Measurements from ENCODE around the gene ARMC7.
"Not testable (repeated sequence)": the region's sequence is repeated elsewhere in the genome, so short reads cannot be mapped to it uniquely, and the experiment has no call there.

The ARMC7 gene

GRCh38 chr17:75116737-75117136 lies 7.0 kb downstream of the ARMC7 start:
- in situ Hi-C loops (cut with MboI; ENCODE audit: low sequenced_read_pairs): loop anchor here (25.0 kb wide), 1 partner anchor 296 kb away; the partner anchor contains the start of gene GRB2
- H3K27me3 ChIP-seq (ENCODE audit: low read depth): no peaks in the 10 kb centered on the region
- no peak overlapping the region for H3K4me3 ChIP-seq
- no peak for DNase-seq (ENCODE audit: low spot score in 2 of 2)
- H3K9me3 ChIP-seq: no peaks in the 10 kb centered on the region
- peaks cover 24% of the 10 kb centered on the region for H3K36me3 ChIP-seq (replicated peaks)
- peaks cover 8% of the 10 kb centered on the region for H3K4me1 ChIP-seq

- no peak overlapping the region for H3K4me3 ChIP-seq
- no peaks in the 10 kb centered on the region for H3K9me3 ChIP-seq
- in situ Hi-C loops (cut with MboI; ENCODE audit: low sequenced_read_pairs): loop anchor here (25.0 kb wide), 1 partner anchor 294 kb away; the partner anchor contains the start of gene GRB2
- peaks cover 8% of the 10 kb centered on the region for H3K4me1 ChIP-seq
- H3K27me3 ChIP-seq (ENCODE audit: low read depth): no peaks in the 10 kb centered on the region
- DNase-seq (ENCODE audit: low spot score in 2 of 2): no peak
- peaks cover 20% of the 10 kb centered on the region for H3K36me3 ChIP-seq (replicated peaks)
Observed at GRCh38 chr17:75118307-75118706, 8.5 kb downstream of the ARMC7 start.

DNA sequence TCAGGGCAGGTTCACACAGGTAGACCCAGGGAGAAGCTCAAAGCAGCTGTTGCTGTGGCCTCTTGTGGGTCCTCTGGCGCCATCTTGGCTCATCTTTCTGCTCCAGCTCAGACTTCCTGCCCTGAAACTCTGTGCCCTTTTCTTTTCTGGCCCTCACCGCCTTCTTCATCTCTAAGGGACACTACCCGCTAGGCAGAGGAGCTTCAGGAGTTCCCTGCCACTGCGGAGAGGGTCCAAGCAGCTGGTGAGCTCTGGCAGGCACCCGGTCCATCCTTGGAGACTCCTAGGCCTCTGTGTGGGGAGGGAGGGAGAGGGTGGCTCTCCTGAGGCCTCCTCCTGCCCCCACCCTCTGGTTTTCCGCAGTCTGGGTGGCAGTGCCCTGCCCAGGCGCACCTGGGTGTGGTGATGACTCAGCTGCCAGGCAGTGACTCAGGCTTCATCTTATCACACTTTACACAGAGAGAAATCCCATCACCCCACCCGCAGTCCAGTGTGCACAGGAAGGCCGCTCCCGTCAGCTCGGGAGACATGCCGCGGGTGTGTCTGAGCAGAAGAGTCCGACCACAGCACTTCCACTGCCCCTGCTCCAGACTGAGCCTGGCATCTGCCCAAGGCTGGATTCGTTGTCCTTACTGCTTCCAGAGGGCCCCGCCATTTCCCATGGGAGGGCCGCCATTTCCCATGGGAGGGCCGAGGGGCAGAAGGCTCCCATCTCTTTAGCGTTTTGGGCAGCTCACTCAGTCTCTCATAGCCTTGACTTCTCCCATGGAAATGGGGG lies 14.5 kb downstream of the ARMC7 start:
- in situ Hi-C loops (cut with MboI; ENCODE audit: low sequenced_read_pairs): loop anchor here (25.0 kb wide), 1 partner anchor 288 kb away; the partner anchor contains the start of gene GRB2
- Histone ChIP-seq H3K27me3 (ENCODE audit: low read depth) (no peaks in the 10 kb centered on the region), H3K36me3 (replicated peaks) (peaks cover 5% of the 10 kb centered on the region), H3K4me1 (no peaks in the 10 kb centered on the region), H3K4me3 (no peak overlapping the region), H3K9me3 (no peaks in the 10 kb centered on the region)
- no peak for DNase-seq (ENCODE audit: low spot score in 2 of 2)

DNA sequence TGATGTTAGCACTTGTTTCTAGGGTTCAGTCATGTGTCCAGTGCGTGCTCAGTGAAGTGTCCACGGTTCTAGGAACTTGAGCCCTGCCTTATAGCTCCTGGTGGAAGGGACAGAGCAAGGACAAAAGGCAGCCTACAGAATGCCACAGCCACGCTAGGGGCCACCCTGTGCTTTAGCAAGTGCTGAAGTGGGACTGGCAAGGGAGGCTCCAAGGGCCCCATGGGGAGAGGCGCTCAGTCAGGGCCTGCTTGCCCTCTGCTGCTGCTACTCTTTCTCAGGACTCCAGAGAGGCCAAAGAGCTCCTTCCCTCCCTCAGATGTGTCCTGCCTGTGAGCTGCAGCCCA lies 15.0 kb downstream of the ARMC7 start:
- no peaks in the 10 kb centered on the region for H3K9me3 ChIP-seq
- no peaks in the 10 kb centered on the region for H3K27me3 ChIP-seq (ENCODE audit: low read depth)
- DNase-seq (ENCODE audit: low spot score in 2 of 2): no peak
- H3K4me1 ChIP-seq: no peaks in the 10 kb centered on the region; the same call in 1 of the 2 replicates
- in situ Hi-C loops (cut with MboI; ENCODE audit: low sequenced_read_pairs): loop anchor here (25.0 kb wide), 1 partner anchor 288 kb away; the partner anchor contains the start of gene GRB2
- no peak overlapping the region for H3K4me3 ChIP-seq
- H3K36me3 ChIP-seq (replicated peaks): peaks cover 10% of the 10 kb centered on the region

GRCh38 chr17:75125984-75126383 lies 16.2 kb downstream of the ARMC7 start:
- Histone ChIP-seq H3K36me3 (replicated peaks) (peaks cover 18% of the 10 kb centered on the region), H3K4me3 (no peak overlapping the region), H3K9me3 (no peaks in the 10 kb centered on the region), H3K27me3 (ENCODE audit: low read depth) (no peaks in the 10 kb centered on the region), H3K4me1 (peaks cover 8% of the 10 kb centered on the region)
- in situ Hi-C loops (cut with MboI; ENCODE audit: low sequenced_read_pairs): no loop called here
- no peak for DNase-seq (ENCODE audit: low spot score in 2 of 2)

DNA sequence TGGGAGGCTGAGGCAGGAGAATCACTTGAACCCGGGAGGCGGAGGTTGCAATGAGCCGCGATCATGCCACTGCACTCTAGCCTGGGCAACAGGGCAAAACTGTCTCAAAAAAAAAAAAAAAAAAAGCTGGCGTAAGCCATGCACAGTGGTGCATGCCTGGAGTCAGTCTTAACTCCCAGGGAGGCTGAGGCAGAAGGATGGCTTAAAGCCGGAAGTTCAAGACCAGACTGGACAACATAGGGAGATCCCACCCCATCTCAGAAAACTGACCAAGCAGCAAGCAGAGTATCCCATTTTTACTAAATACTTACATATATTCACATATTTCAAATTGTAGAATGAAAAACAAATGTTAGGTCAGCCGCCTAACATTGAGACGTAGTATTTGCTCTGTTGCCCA lies 17.2 kb downstream of the ARMC7 start:
- in situ Hi-C loops (cut with MboI; ENCODE audit: low sequenced_read_pairs): no loop called here
- Histone ChIP-seq H3K4me1 (peaks cover 11% of the 10 kb centered on the region), H3K36me3 (replicated peaks) (peaks cover 18% of the 10 kb centered on the region), H3K4me3 (no peak overlapping the region), H3K9me3 (no peaks in the 10 kb centered on the region), H3K27me3 (ENCODE audit: low read depth) (no peaks in the 10 kb centered on the region)
- DNase-seq (ENCODE audit: low spot score in 2 of 2): no peak

GRCh38 chr17:75127936-75128335 lies 18.2 kb downstream of the ARMC7 start:
- DNase-seq (ENCODE audit: low spot score in 2 of 2); H3K27me3 ChIP-seq (ENCODE audit: low read depth); H3K4me3 ChIP-seq; H3K9me3 ChIP-seq; in situ Hi-C loops (cut with MboI; ENCODE audit: low sequenced_read_pairs): not testable (repeated sequence)
- peaks cover 14% of the 10 kb centered on the region for H3K4me1 ChIP-seq
- peaks cover 18% of the 10 kb centered on the region for H3K36me3 ChIP-seq (replicated peaks)

DNA sequence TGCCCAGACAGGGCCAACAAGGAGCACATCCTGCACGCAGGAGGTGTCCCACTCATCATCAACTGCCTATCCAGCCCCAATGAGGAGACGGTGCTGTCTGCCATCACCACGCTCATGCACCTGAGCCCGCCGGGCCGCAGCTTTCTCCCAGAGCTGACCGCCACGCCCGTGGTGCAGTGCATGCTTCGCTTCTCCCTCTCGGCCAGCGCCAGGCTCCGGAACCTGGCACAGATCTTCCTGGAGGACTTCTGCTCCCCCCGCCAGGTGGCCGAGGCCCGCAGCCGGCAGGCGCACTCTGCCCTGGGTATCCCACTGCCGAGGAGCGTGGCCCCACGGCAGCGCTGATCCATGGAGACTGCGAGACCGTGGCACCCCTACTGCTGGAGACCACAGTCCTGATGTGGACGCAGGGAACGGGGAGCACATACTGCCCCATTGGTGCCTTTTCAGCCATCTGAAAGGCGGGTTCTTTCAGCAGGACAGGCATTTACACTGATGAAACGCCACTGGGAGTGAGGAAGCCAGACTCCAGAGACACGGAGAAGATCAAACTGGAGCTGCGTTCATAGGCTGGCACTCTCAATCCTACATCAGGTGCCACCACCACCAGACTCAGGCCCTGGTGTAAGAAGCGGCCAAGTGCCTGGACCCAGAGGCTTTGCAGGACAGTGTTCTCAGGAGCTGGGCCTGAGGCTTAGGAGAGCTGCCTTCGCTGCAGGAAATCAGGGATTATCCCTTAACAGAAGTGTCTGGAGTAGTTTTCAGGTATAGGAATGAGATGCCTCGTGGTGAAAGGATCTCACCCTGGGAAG lies 19.1 kb downstream of the ARMC7 start:
- no peaks in the 10 kb centered on the region for H3K27me3 ChIP-seq (ENCODE audit: low read depth)
- no peaks in the 10 kb centered on the region for H3K9me3 ChIP-seq
- H3K4me1 ChIP-seq: peaks cover 14% of the 10 kb centered on the region
- in situ Hi-C loops (cut with MboI; ENCODE audit: low sequenced_read_pairs): no loop called here
- DNase-seq (ENCODE audit: low spot score in 2 of 2): no peak
- no peak overlapping the region for H3K4me3 ChIP-seq
- H3K36me3 ChIP-seq (replicated peaks): peaks cover 18% of the 10 kb centered on the region

GRCh38 chr17:75129576-75129975 lies 19.8 kb downstream of the ARMC7 start:
- in situ Hi-C loops (cut with MboI; ENCODE audit: low sequenced_read_pairs): no loop called here
- H3K9me3 ChIP-seq: no peaks in the 10 kb centered on the region
- no peak for DNase-seq (ENCODE audit: low spot score in 2 of 2)
- H3K27me3 ChIP-seq (ENCODE audit: low read depth): no peaks in the 10 kb centered on the region
- peaks cover 14% of the 10 kb centered on the region for H3K4me1 ChIP-seq
- peaks cover 19% of the 10 kb centered on the region for H3K36me3 ChIP-seq (replicated peaks)
- no peak overlapping the region; the same call in 1 of the 2 replicates for H3K4me3 ChIP-seq

DNA sequence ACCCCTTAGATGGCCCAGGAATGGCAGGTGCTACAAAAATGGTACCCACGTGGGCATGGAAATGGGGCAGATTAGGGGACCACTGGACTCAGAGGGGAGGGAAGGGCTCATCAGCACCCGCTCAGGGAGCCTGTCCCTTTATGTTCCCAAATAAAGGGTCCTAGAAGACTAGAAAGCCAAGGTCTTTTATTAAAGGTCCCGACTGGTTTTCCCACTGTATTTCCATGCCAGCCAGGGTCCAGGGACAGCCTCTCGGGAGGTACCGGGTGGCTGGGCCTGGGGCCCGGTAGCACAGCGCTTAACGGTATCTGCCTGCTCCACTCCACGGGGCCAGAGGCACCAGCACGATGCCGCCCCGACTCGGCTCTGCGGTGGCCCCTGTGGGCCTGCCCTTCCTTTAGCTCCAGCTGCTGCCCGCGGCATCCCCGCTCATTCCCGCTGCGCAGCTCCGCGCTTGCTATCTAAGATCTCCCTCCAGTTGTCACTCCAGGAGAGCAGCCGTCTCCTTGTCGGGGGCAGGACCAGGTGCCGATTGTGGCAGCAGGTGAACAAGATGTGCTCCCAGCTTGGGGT lies 20.4 kb downstream of the ARMC7 start:
- Histone ChIP-seq H3K4me1 (peaks cover 14% of the 10 kb centered on the region), H3K36me3 (replicated peaks) (peaks cover 24% of the 10 kb centered on the region), H3K9me3 (no peaks in the 10 kb centered on the region), H3K4me3 (peak overlapping the region; percentile 87), H3K27me3 (ENCODE audit: low read depth) (no peaks in the 10 kb centered on the region)
- DNase-seq (ENCODE audit: low spot score in 2 of 2): no peak
- in situ Hi-C loops (cut with MboI; ENCODE audit: low sequenced_read_pairs): no loop called here

DNA sequence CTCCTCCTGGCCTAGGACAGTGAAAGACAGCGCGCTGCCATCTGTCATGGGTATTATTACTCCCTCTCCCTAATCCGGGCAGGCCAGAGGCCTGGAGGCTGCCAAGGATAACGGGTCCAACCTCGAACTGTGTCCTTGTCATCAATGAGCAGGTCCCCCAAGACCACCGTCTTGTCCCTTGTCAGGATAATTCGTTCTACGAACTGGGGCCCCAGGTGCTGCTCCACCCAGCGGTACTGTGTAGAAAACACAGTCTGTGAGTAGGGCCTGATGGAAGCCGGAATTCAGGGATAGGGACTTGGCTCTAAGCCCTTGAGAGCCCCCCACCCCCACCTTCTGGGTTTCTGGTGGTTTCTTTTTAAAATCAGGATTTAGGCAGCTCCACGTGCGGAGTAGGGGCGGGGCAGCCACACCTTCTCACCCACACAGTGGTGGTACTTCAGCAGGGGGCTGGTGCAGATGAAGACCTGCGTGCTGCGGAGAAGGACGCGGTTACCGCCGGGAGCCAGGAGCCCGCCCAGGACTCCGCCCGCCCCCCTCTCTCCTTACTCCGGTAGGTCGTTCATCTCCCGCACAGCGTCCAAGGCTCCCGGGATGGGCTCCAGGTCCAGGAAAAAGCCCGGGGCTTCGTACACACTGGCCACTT lies 21.0 kb downstream of the ARMC7 start:
- Histone ChIP-seq H3K4me1 (peaks cover 14% of the 10 kb centered on the region), H3K27me3 (ENCODE audit: low read depth) (no peaks in the 10 kb centered on the region), H3K9me3 (no peaks in the 10 kb centered on the region), H3K36me3 (replicated peaks) (peaks cover 30% of the 10 kb centered on the region), H3K4me3 (peak overlapping the region; percentile 87)
- peak; percentile 80 to 82 for DNase-seq (ENCODE audit: low spot score in 2 of 2)
- in situ Hi-C loops (cut with MboI; ENCODE audit: low sequenced_read_pairs): no loop called here

DNA sequence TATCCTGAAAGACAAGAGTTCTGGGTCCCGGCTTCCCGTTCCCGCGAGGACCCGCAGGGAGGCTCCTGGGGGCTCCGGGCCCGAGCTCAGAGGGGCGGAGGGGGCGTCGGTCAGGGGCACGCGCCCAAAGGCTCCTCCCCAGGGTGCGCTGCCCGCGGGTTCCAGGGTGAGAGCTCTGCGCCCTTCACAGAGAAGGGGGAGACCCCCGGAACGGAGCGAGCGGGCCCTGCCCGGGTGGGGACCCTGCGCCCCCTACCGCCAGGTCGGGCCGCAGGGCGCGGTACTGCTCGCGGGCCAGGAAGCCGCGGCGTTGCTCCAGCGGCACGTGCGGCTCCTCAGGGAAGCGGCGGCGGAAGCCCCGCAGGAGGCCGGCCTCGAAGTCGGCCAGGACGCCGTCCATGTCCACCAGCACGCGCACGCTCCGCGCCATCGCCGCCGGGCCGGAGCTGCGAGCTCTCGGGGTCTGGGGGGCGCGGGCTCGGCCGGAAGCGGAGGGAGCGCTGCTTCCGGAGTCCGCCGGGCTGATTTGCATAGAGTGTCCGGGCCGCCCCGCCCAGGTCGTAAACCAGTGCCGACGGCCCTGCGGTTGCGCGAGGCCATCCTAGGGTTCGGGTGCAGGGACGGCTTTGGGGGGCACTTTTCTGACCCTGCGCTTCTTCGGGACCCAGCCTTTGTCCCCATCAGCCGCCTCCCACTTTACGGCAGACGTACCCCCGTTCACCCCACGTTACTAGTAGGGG lies 21.7 kb downstream of the ARMC7 start, which contains the start of gene NT5C:
Gene NT5C (minus strand): TSS at position 465 of the 740 bp plus-strand sequence. CDS start 35 bp downstream, at position 430.
- in situ Hi-C loops (cut with MboI; ENCODE audit: low sequenced_read_pairs): no loop called here
- DNase-seq (ENCODE audit: low spot score in 2 of 2): peak; percentile 80 to 92
- Histone ChIP-seq H3K27me3 (ENCODE audit: low read depth) (no peaks in the 10 kb centered on the region), H3K9me3 (no peaks in the 10 kb centered on the region), H3K36me3 (replicated peaks) (peaks cover 37% of the 10 kb centered on the region), H3K4me1 (peaks cover 14% of the 10 kb centered on the region), H3K4me3 (peak within 1 kb of the TSS; percentile 87)
